Activated CD4-positive, alpha-beta T cell treated with anti-CD3 and anti-CD28 coated beads, Interleukin-2, amount 50 U/mL, for 48 hours (primary cell): ENCODE measurements around the gene MICAL2.

Experiments
- DNase-seq, 2 experiments: peaks; one replicate each; pipeline ENCODE4 v3.0.0-alpha.2; 2020

MICAL2 gene

GRCh38 chr11:12212821-12213185 lies 102.4 kb downstream of the MICAL2 start:
- DNase-seq = no peak

GRCh38 chr11:12213883-12214282 lies 103.5 kb downstream of the MICAL2 start:
- no peak for DNase-seq

GRCh38 chr11:12214751-12215150 lies 104.4 kb downstream of the MICAL2 start:
- no peak for DNase-seq

- no peak for DNase-seq
Measured at GRCh38 chr11:12215181-12215593, 104.8 kb downstream of the MICAL2 start.

GRCh38 chr11:12216041-12216451 lies 105.7 kb downstream of the MICAL2 start:
- no peak for DNase-seq

GRCh38 chr11:12216671-12217374 lies 106.4 kb downstream of the MICAL2 start:
- no peak for DNase-seq

GRCh38 chr11:12217879-12218278 lies 107.5 kb downstream of the MICAL2 start:
- DNase-seq = no peak

- DNase-seq = no peak
Measured at GRCh38 chr11:12218909-12219308, 108.5 kb downstream of the MICAL2 start.

- DNase-seq = no peak
Measured at GRCh38 chr11:12219757-12220156, 109.4 kb downstream of the MICAL2 start.

- DNase-seq = no peak
Measured at GRCh38 chr11:12220305-12220704, 109.9 kb downstream of the MICAL2 start.

- DNase-seq = no peak
Measured at GRCh38 chr11:12221051-12221535, 110.7 kb downstream of the MICAL2 start.

GRCh38 chr11:12222055-12222792 lies 111.8 kb downstream of the MICAL2 start:
- DNase-seq = no peak

GRCh38 chr11:12223771-12224536 lies 113.6 kb downstream of the MICAL2 start:
- no peak for DNase-seq

GRCh38 chr11:12224537-12224893 lies 114.1 kb downstream of the MICAL2 start:
- peak; percentile 91 to 94 for DNase-seq

- DNase-seq = no peak
Measured at GRCh38 chr11:12225046-12225739, 114.8 kb downstream of the MICAL2 start.

GRCh38 chr11:12226093-12226492 lies 115.7 kb downstream of the MICAL2 start:
- no peak for DNase-seq

- no peak for DNase-seq
Measured at GRCh38 chr11:12229450-12230229, 119.2 kb downstream of the MICAL2 start.

- DNase-seq = no peak
Measured at GRCh38 chr11:12232160-12232559, 121.8 kb downstream of the MICAL2 start.

- DNase-seq = no peak
Measured at GRCh38 chr11:12232817-12233601, 122.6 kb downstream of the MICAL2 start.

- no peak for DNase-seq
Measured at GRCh38 chr11:12233602-12233925, 123.2 kb downstream of the MICAL2 start.

GRCh38 chr11:12234221-12234620 lies 123.8 kb downstream of the MICAL2 start:
- DNase-seq = no peak

- DNase-seq = no peak
Measured at GRCh38 chr11:12235080-12235479, 124.7 kb downstream of the MICAL2 start.
